Endodermal cell (in vitro differentiated cells): ENCODE measurements around the gene CHD8. TPM values are rescaled to one million over a fixed set of nuclear protein-coding genes. Genes with fewer than 3 reads are reported as not detected.
A peak's percentile ranks its signal among the peaks of the same experiment; 100 is the strongest.

Experiments used
- DNase-seq: peaks from one replicate; pipeline ENCODE4 v3.0.0-alpha.2; 2017
- H3K27ac ChIP-seq: 2 replicates; pipeline ENCODE4 v1.5.1; 2013; ENCODE audit warnings: mild to moderate bottlenecking, low read depth, low read length, moderate library complexity
- H3K27me3 ChIP-seq: 2 replicates; pipeline ENCODE4 v1.6.1; 2013; ENCODE audit warnings: mild to moderate bottlenecking, low read length, moderate library complexity; ENCODE audit not compliant: insufficient read depth, control insufficient read depth, poor library complexity, severe bottlenecking
- H3K36me3 ChIP-seq: 2 replicates; pipeline ENCODE4 v1.7.0; 2013; ENCODE audit warnings: mild to moderate bottlenecking, low read length, moderate library complexity; ENCODE audit not compliant: control insufficient read depth, insufficient read depth
- H3K4me1 ChIP-seq: one replicate; pipeline ENCODE4 v1.7.0; 2013; ENCODE audit warnings: low read length; ENCODE audit not compliant: control insufficient read depth, insufficient read depth
- H3K4me3 ChIP-seq: 2 replicates; pipeline ENCODE4 v1.5.1; 2013; ENCODE audit warnings: mild to moderate bottlenecking, low read length, moderate library complexity
- H3K9ac ChIP-seq: 2 replicates; pipeline ENCODE4 v1.6.1; 2013; ENCODE audit warnings: mild to moderate bottlenecking, low read length, moderate library complexity; ENCODE audit not compliant: poor library complexity, severe bottlenecking; ENCODE audit errors: extremely low read depth
- H3K9me3 ChIP-seq: 2 replicates; pipeline ENCODE4 v1.6.1; 2013; ENCODE audit warnings: mild to moderate bottlenecking, low read length, moderate library complexity; ENCODE audit not compliant: control insufficient read depth
- H3K27ac Mint-ChIP-seq: 2 replicates; pipeline ENCODE4 v1.8.0; 2020; ENCODE audit warnings: mixed read lengths
- H3K27me3 Mint-ChIP-seq: 2 replicates; pipeline ENCODE4 v1.8.0; 2021; ENCODE audit warnings: mild to moderate bottlenecking, mixed read lengths; ENCODE audit not compliant: insufficient read depth
- H3K36me3 Mint-ChIP-seq: 2 replicates; pipeline ENCODE4 v1.8.0; 2020; ENCODE audit warnings: low read depth, mixed read lengths
- H3K4me1 Mint-ChIP-seq: 2 replicates; pipeline ENCODE4 v1.8.0; 2020; ENCODE audit warnings: mixed read lengths
- H3K4me3 Mint-ChIP-seq: 2 replicates; pipeline ENCODE4 v1.8.0; 2020; ENCODE audit warnings: mild to moderate bottlenecking, moderate library complexity, mixed read lengths
- H3K9me3 Mint-ChIP-seq: 2 replicates; pipeline ENCODE4 v1.8.0; 2020; ENCODE audit warnings: mild to moderate bottlenecking, mixed read lengths
- CTCF ChIP-seq: fragments of 200-600 bp; sonication (generic); conservative IDR thresholded peaks from 2 replicates; pipeline ENCODE4 v1.5.0; 2021; ENCODE audit warnings: antibody characterized with exemption, mild to moderate bottlenecking
- WGBS, 2 experiments: methylation state at CpG; one replicate each; pipeline versions ENCODE4 v1.1.5 to v1.1.7; 2013; ENCODE audit warnings: missing lambda C conversion rate in 2 of 2, mixed read lengths in 1 of 2; ENCODE audit not compliant: insufficient coverage in 1 of 2, insufficient read length in 1 of 2; 5-methylcytosine and 5-hydroxymethylcytosine counted together
- total RNA-seq, 2 donors: library from RNA; stranded (reverse); fragmentation: NEBNext Ultra II Directional in 1 of 2; extraction: Animal tissue kit (Norgen Biotek cat#: 25700) in 1 of 2; gene quantifications; 2 replicates in 1 of 2; 3 replicates in 1 of 2; pipeline ENCODE4 v1.2.1, GENCODE V29; 2021

Gene CHD8
- total RNA-seq, 2 donors from 2014 or later, result 126 to 130 TPM

- H3K4me1 ChIP-seq, result peaks cover 9% of the 10 kb centered on the region
- H3K27ac ChIP-seq, result no peak overlapping the region
- Mint-ChIP-seq H3K27ac (no peak overlapping the region), H3K4me3 (no peak overlapping the region), H3K9me3 (no peaks in the 10 kb centered on the region), H3K27me3 (no peaks in the 10 kb centered on the region), H3K36me3 (peaks cover 67% of the 10 kb centered on the region), H3K4me1 (peaks cover 18% of the 10 kb centered on the region)
- H3K4me3 ChIP-seq, result no peak overlapping the region
- DNase-seq, result no peak
- no peaks in the 10 kb centered on the region for H3K27me3 ChIP-seq
- TF ChIP-seq CTCF, result no peak
- whole genome bisulfite sequencing, 2 experiments, result 91 to 96% methylated on average over 3 of the region's 4 CpGs
- H3K36me3 ChIP-seq, result peaks cover 85% of the 10 kb centered on the region
- H3K9ac ChIP-seq, result no peak overlapping the region
- peaks cover 5% of the 10 kb centered on the region for H3K9me3 ChIP-seq
Observed at GRCh38 chr14:21503376-21503775, 47.5 kb upstream of the CHD8 start.

- TF ChIP-seq CTCF, result no peak
- no peak overlapping the region for H3K4me3 Mint-ChIP-seq
- no peaks in the 10 kb centered on the region for H3K9me3 Mint-ChIP-seq
- Histone ChIP-seq H3K27me3 (no peaks in the 10 kb centered on the region), H3K9ac (no peak overlapping the region), H3K27ac (no peak overlapping the region), H3K36me3 (peaks cover 89% of the 10 kb centered on the region), H3K4me1 (peaks cover 9% of the 10 kb centered on the region), H3K4me3 (no peak overlapping the region), H3K9me3 (no peaks in the 10 kb centered on the region)
- 91% methylated on average over 5 of the region's 5 CpGs for WGBS, 2 experiments
- H3K27ac Mint-ChIP-seq, result no peak overlapping the region
- no peak for DNase-seq
- H3K4me1 Mint-ChIP-seq, result peaks cover 21% of the 10 kb centered on the region
- peaks cover 68% of the 10 kb centered on the region for H3K36me3 Mint-ChIP-seq
- H3K27me3 Mint-ChIP-seq, result no peaks in the 10 kb centered on the region
Observed at GRCh38 chr14:21501568-21501967, 45.6 kb upstream of the CHD8 start.

GRCh38 chr14:21498540-21499526 lies 42.9 kb upstream of the CHD8 start:
- no peak overlapping the region for H3K4me3 Mint-ChIP-seq
- H3K9me3 ChIP-seq, result no peaks in the 10 kb centered on the region
- peaks cover 91% of the 10 kb centered on the region for H3K36me3 ChIP-seq
- H3K27ac Mint-ChIP-seq, result peak overlapping the region; percentile 61
- no peaks in the 10 kb centered on the region for H3K9me3 Mint-ChIP-seq
- no peak overlapping the region for H3K27ac ChIP-seq
- peak; percentile 80 for TF ChIP-seq CTCF
- 82 to 89% methylated on average over 4 to 5 of the region's 5 CpGs for WGBS, 2 experiments
- H3K9ac ChIP-seq, result no peak overlapping the region
- H3K27me3 Mint-ChIP-seq, result no peaks in the 10 kb centered on the region
- no peak overlapping the region for H3K4me3 ChIP-seq
- peaks cover 85% of the 10 kb centered on the region for H3K36me3 Mint-ChIP-seq
- peaks cover 9% of the 10 kb centered on the region for H3K4me1 ChIP-seq
- H3K27me3 ChIP-seq, result no peaks in the 10 kb centered on the region
- peaks cover 19% of the 10 kb centered on the region for H3K4me1 Mint-ChIP-seq
- peak; percentile 54 for DNase-seq
